ENCODE data around the gene HS1BP3.

DNA sequence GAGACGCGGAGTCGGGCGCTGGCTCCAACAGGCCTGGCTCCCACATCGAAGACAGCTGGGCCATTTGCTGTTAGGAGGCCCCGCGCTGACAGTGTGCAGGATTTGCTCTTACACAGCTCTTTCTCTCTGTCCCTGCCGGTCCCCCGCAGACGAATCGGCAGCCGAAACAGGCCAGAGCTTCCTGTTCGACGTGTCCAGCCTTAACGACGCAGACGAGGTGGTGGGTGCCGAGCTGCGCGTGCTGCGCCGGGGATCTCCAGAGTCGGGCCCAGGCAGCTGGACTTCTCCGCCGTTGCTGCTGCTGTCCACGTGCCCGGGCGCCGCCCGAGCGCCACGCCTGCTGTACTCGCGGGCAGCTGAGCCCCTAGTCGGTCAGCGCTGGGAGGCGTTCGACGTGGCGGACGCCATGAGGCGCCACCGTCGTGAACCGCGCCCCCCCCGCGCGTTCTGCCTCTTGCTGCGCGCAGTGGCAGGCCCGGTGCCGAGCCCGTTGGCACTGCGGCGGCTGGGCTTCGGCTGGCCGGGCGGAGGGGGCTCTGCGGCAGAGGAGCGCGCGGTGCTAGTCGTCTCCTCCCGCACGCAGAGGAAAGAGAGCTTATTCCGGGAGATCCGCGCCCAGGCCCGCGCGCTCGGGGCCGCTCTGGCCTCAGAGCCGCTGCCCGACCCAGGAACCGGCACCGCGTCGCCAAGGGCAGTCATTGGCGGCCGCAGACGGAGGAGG lies 19.6 kb upstream of the HS1BP3 start:
- TF ChIP-seq, protein P1, sequence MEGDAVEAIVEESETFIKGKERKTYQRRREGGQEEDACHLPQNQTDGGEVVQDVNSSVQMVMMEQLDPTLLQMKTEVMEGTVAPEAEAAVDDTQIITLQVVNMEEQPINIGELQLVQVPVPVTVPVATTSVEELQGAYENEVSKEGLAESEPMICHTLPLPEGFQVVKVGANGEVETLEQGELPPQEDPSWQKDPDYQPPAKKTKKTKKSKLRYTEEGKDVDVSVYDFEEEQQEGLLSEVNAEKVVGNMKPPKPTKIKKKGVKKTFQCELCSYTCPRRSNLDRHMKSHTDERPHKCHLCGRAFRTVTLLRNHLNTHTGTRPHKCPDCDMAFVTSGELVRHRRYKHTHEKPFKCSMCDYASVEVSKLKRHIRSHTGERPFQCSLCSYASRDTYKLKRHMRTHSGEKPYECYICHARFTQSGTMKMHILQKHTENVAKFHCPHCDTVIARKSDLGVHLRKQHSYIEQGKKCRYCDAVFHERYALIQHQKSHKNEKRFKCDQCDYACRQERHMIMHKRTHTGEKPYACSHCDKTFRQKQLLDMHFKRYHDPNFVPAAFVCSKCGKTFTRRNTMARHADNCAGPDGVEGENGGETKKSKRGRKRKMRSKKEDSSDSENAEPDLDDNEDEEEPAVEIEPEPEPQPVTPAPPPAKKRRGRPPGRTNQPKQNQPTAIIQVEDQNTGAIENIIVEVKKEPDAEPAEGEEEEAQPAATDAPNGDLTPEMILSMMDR (IDR thresholded peaks at IDR 0.05) = no peak
- TF ChIP-seq POLR2AphosphoS5 (IDR thresholded peaks at IDR 0.05) = no peak
- no peak for TF ChIP-seq POLR2A (IDR thresholded peaks at IDR 0.05)
